H9 (cell line): ENCODE data around the gene MTHFD1L. TPM values are rescaled to one million over a fixed set of nuclear protein-coding genes. Genes with fewer than 3 reads are reported as not detected.

Source experiments
- DNase-seq: peaks from one replicate; pipeline ENCODE4 v3.0.0-alpha.2; 2017
- H2AFZ ChIP-seq: one replicate; pipeline ENCODE4 v1.6.1; 2013; ENCODE audit warnings: mild to moderate bottlenecking, low read length, control low read depth, moderate library complexity
- H2AK5ac ChIP-seq: 2 replicates; pipeline ENCODE4 v1.6.1; 2013; ENCODE audit warnings: low read length, control low read depth, mixed read lengths; ENCODE audit not compliant: insufficient read length
- H2BK120ac ChIP-seq: one replicate; pipeline ENCODE4 v1.6.1; 2013; ENCODE audit warnings: low read depth, mild to moderate bottlenecking, low read length, control low read depth, inconsistent platforms; ENCODE audit not compliant: poor library complexity, severe bottlenecking
- H2BK12ac ChIP-seq: 2 replicates; pipeline ENCODE4 v1.6.1; 2013; ENCODE audit warnings: low read length, control low read depth, mixed read lengths, low read depth; ENCODE audit not compliant: insufficient read length
- H2BK15ac ChIP-seq: 2 replicates; pipeline ENCODE4 v1.6.1; 2013; ENCODE audit warnings: low read depth, low read length, control low read depth
- H2BK20ac ChIP-seq: one replicate; pipeline ENCODE4 v1.6.1; 2013; ENCODE audit warnings: low read depth, mild to moderate bottlenecking, low read length, control low read depth, inconsistent platforms; ENCODE audit not compliant: poor library complexity, severe bottlenecking
- H2BK5ac ChIP-seq: 2 replicates; pipeline ENCODE4 v1.6.1; 2013; ENCODE audit warnings: low read length, control low read depth, mixed read lengths; ENCODE audit not compliant: insufficient read length
- H3K14ac ChIP-seq: 2 replicates; pipeline ENCODE4 v1.6.1; 2013; ENCODE audit warnings: low read length, control low read depth; ENCODE audit not compliant: insufficient read depth
- H3K18ac ChIP-seq: 2 replicates; pipeline ENCODE4 v1.6.1; 2013; ENCODE audit warnings: low read depth, mild to moderate bottlenecking, mixed read lengths, low read length, control low read depth; ENCODE audit not compliant: insufficient read length
- H3K23ac ChIP-seq: 2 replicates; pipeline ENCODE4 v1.6.1; 2013; ENCODE audit warnings: low read length, control low read depth, mixed read lengths, low read depth; ENCODE audit not compliant: insufficient read length
- H3K23me2 ChIP-seq: 2 replicates; pipeline ENCODE4 v1.6.1; 2013; ENCODE audit warnings: low read depth, mild to moderate bottlenecking, mixed read lengths, low read length, control low read depth; ENCODE audit not compliant: insufficient read length, poor library complexity, severe bottlenecking
- H3K27ac ChIP-seq: 2 replicates; pipeline ENCODE4 v1.5.1; 2013; ENCODE audit warnings: low read length, control low read depth, mixed read lengths, low read depth; ENCODE audit not compliant: insufficient read length
- H3K27me3 ChIP-seq: 2 replicates; pipeline ENCODE4 v1.6.1; 2013; ENCODE audit warnings: low read length, control low read depth, inconsistent platforms; ENCODE audit not compliant: insufficient read depth
- H3K4ac ChIP-seq: 2 replicates; pipeline ENCODE4 v1.6.1; 2013; ENCODE audit warnings: low read depth, mild to moderate bottlenecking, control low read depth, inconsistent platforms, low read length, moderate library complexity
- H3K4me1 ChIP-seq: 2 replicates; pipeline ENCODE4 v1.6.1; 2013; ENCODE audit warnings: low read length, control low read depth, inconsistent platforms; ENCODE audit not compliant: insufficient read depth
- H3K4me2 ChIP-seq: 2 replicates; pipeline ENCODE4 v1.6.1; 2013; ENCODE audit warnings: low read length, control low read depth, mixed read lengths; ENCODE audit not compliant: insufficient read length, insufficient read depth
- H3K56ac ChIP-seq: 2 replicates; pipeline ENCODE4 v1.6.1; 2013; ENCODE audit warnings: low read depth, mild to moderate bottlenecking, mixed read lengths, low read length, control low read depth; ENCODE audit not compliant: insufficient read length
- H3K79me1 ChIP-seq: 2 replicates; pipeline ENCODE4 v1.6.1; 2013; ENCODE audit warnings: low read depth, mild to moderate bottlenecking, moderate library complexity, low read length, control low read depth, inconsistent platforms; ENCODE audit not compliant: insufficient read depth, poor library complexity, severe bottlenecking
- H3K79me2 ChIP-seq: 2 replicates; pipeline ENCODE4 v1.6.1; 2013; ENCODE audit warnings: low read length, control low read depth, inconsistent platforms; ENCODE audit not compliant: insufficient read depth
- H3K9ac ChIP-seq: 2 replicates; pipeline ENCODE4 v1.6.1; 2013; ENCODE audit warnings: low read length, control low read depth, mixed read lengths; ENCODE audit not compliant: insufficient read length; ENCODE audit errors: extremely low read depth
- H3K9me3 ChIP-seq: one replicate; pipeline ENCODE4 v1.6.1; 2013; ENCODE audit warnings: low read depth, low read length, inconsistent platforms; ENCODE audit not compliant: control insufficient read depth
- H3T11ph ChIP-seq: one replicate; pipeline ENCODE4 v1.6.1; 2013; ENCODE audit warnings: mild to moderate bottlenecking, low read length, control low read depth, inconsistent platforms
- H4K20me1 ChIP-seq: one replicate; pipeline ENCODE4 v1.6.1; 2013; ENCODE audit not compliant: control insufficient read depth, insufficient read length, insufficient read depth
- H4K5ac ChIP-seq: 2 replicates; pipeline ENCODE4 v1.6.1; 2013; ENCODE audit warnings: low read depth, mild to moderate bottlenecking, mixed read lengths, low read length, control low read depth; ENCODE audit not compliant: insufficient read length
- H4K8ac ChIP-seq: replicated peaks from 2 replicates; pipeline ENCODE4 v1.6.1; 2013; ENCODE audit warnings: low read length, control low read depth, mixed read lengths, low read depth; ENCODE audit not compliant: insufficient read length
- H4K91ac ChIP-seq: 2 replicates; pipeline ENCODE4 v1.6.1; 2013; ENCODE audit warnings: low read depth, mild to moderate bottlenecking, moderate library complexity, mixed read lengths, low read length, control low read depth; ENCODE audit not compliant: insufficient read length
- H3K27ac Mint-ChIP-seq, 3 experiments: 2 replicates in 2 of 3; 3 replicates in 1 of 3; pipeline ENCODE4 v1.8.0; 2020 to 2021; ENCODE audit warnings: mixed read lengths in 3 of 3, mild to moderate bottlenecking in 1 of 3, moderate library complexity in 1 of 3
- H3K27me3 Mint-ChIP-seq: 2 replicates; pipeline ENCODE4 v1.8.0; 2021; ENCODE audit warnings: low read depth, mild to moderate bottlenecking, moderate library complexity, mixed read lengths
- H3K36me3 Mint-ChIP-seq, 3 experiments: 2 replicates in 2 of 3; 3 replicates in 1 of 3; pipeline ENCODE4 v1.8.0; 2020 to 2021; ENCODE audit warnings: low read depth in 3 of 3, mixed read lengths in 3 of 3; ENCODE audit not compliant: insufficient read depth in 1 of 3
- H3K4me1 Mint-ChIP-seq, 2 experiments: 2 replicates each; pipeline ENCODE4 v1.8.0; 2020; ENCODE audit warnings: mixed read lengths in 2 of 2
- H3K4me3 Mint-ChIP-seq, 2 experiments: 2 replicates in 1 of 2; 3 replicates in 1 of 2; pipeline ENCODE4 v1.8.0; 2020 to 2021; ENCODE audit warnings: mild to moderate bottlenecking in 2 of 2, mixed read lengths in 2 of 2, moderate library complexity in 1 of 2
- H3K9me3 Mint-ChIP-seq, 2 experiments: 2 replicates in 1 of 2; 3 replicates in 1 of 2; pipeline ENCODE4 v1.8.0; 2020; ENCODE audit warnings: mild to moderate bottlenecking in 2 of 2, mixed read lengths in 2 of 2, moderate library complexity in 1 of 2
- CTCF ChIP-seq: fragments of 200-600 bp; sonication (generic); conservative IDR thresholded peaks from 3 replicates; pipeline ENCODE4 v1.8.0; 2021; ENCODE audit warnings: antibody characterized with exemption, mild to moderate bottlenecking
- WGBS: extraction: QIAGEN DNeasy Blood & Tissue Kit; methylation state at CpG from one replicate; pipeline ENCODE4 v1.1.7; 2013; ENCODE audit warnings: missing lambda C conversion rate, low lambda C conversion rate, mixed read lengths; ENCODE audit not compliant: insufficient read length; ENCODE audit errors: extremely low coverage; 5-methylcytosine and 5-hydroxymethylcytosine counted together
- total RNA-seq: library from RNA; stranded (reverse); gene quantifications from 2 replicates; pipeline ENCODE4 v1.2.1, GENCODE V29; 2021

MTHFD1L gene
- total RNA-seq, 1 experiment from 2014 or later, result 90.2 TPM

DNA sequence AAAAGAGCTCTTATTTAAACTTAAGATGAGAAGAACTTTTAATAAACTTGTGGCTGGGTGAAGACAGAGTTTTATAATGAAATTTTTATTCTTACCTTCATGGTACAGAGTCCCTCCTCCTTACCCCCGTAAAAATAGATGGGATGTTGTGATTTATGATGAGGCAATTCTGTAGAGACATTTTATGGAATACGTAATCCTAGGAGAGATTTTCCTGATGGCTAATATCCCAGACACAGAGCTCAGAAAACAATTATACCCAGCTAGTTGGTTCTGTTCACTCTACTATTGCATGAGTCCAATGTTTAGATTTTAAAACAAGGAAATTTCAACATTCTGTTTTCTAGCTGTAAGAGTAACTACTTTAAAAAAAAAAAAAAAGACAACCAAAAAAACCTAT is 43.4 kb downstream of the MTHFD1L start:
- Histone ChIP-seq H3K56ac (no peak overlapping the region), H3K23ac (no peak overlapping the region), H2BK12ac (no peak overlapping the region), H2AK5ac (no peak overlapping the region), H2BK120ac (no peak overlapping the region), H3K79me2 (no peaks in the 10 kb centered on the region), H3K9ac (no peak overlapping the region), H2BK15ac (no peak overlapping the region), H3K4ac (no peak overlapping the region), H3K27me3 (no peaks in the 10 kb centered on the region), H3K4me1 (no peaks in the 10 kb centered on the region), H3T11ph (no peak overlapping the region), H3K9me3 (no peaks in the 10 kb centered on the region), H3K23me2 (no peaks in the 10 kb centered on the region), H3K79me1 (no peaks in the 10 kb centered on the region), H3K27ac (no peak overlapping the region), H4K91ac (no peak overlapping the region), H2BK5ac (no peak overlapping the region), H2AFZ (no peak overlapping the region), H3K4me2 (no peak overlapping the region), H3K18ac (no peak overlapping the region), H2BK20ac (no peak overlapping the region), H4K5ac (no peak overlapping the region), H4K20me1 (no peaks in the 10 kb centered on the region), H3K14ac (no peak overlapping the region), H4K8ac (no peak overlapping the region)
- H3K36me3 Mint-ChIP-seq, result peaks cover 42 to 54% (median 44%) of the 10 kb centered on the region in 3 experiments
- no peak overlapping the region for H3K27ac Mint-ChIP-seq
- no CpG with 5 or more reads among the region's 2 CpGs for WGBS
- DNase-seq, result no peak
- H3K27me3 Mint-ChIP-seq, result no peaks in the 10 kb centered on the region
- no peak for TF ChIP-seq CTCF
- H3K4me3 Mint-ChIP-seq, result no peak overlapping the region
- no peaks in the 10 kb centered on the region for H3K4me1 Mint-ChIP-seq
- H3K9me3 Mint-ChIP-seq, result no peaks in the 10 kb centered on the region
